Loucy (cell line): ENCODE data around the gene SLC38A3.

ENCODE experiments used
- CTCF ChIP-seq: fragments of 200-600 bp; sonication (generic); conservative IDR thresholded peaks from 2 replicates; pipeline ENCODE4 v1.5.1; 2014; ENCODE audit warnings: mild to moderate bottlenecking, antibody characterized with exemption, low read length
- EZH2phosphoT487 ChIP-seq: fragments of 200-600 bp; IDR thresholded peaks from 2 replicates; pipeline ENCODE4 v1.6.1; 2018; ENCODE audit warnings: antibody characterized with exemption, mild to moderate bottlenecking, moderate library complexity, borderline replicate concordance

GRCh38 chr3:50264383-50264963 lies 59.4 kb downstream of the SLC38A3 start:
- no peak for TF ChIP-seq CTCF
- no peak for TF ChIP-seq EZH2phosphoT487
